ENCODE results near the gene CD99. TPM values are rescaled to one million over a fixed set of nuclear protein-coding genes. Genes with fewer than 3 reads are reported as not detected.

CD99 gene
- total RNA-seq, 1 experiment from 2014 or later: 1,443 TPM

DNA sequence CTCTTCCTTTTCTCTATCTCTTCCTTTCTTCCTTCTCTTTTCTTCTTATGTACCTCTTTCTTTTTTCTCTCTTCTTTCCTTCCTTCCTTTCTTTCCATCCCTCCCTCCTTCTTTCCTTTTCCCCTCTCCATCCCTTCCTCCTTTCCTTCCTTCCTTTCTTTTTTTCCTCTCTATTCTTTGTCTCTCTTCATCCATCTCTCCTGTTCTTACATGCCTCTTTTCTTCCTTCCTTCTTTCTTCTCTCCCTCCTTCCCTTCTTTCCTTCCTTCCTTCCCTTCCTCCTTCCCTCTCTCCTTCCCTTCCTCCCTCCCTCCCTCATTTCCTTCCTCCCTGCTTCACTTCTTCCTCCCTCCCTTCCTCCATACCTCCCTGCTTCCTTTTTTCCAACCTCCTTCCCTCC, 41.6 kb downstream of the CD99 start:
- ChIA-PET CTCF (no interaction called here), POLR2A (ENCODE audit: low non-redundant PET) (no interaction called here)
- DNase-seq (ENCODE audit: low spot score): no peak
- H3K9me3 ChIP-seq (ENCODE audit: low read depth, low read length, poor library complexity, severe bottlenecking): no peaks in the 10 kb centered on the region
- H3K36me3 ChIP-seq (ENCODE audit: insufficient read depth, low read length, poor library complexity, severe bottlenecking): peaks cover 96% of the 10 kb centered on the region
- BruUV-seq (replicated peaks): no TSS peak
- H3K27me3 ChIP-seq (replicated peaks; ENCODE audit: insufficient read depth, low read depth, low read length, poor library complexity): no peaks in the 10 kb centered on the region
- no peak overlapping the region for H3K4me3 ChIP-seq (ENCODE audit: low read depth, low read length, poor library complexity, severe bottlenecking)
- TF ChIP-seq, protein P1, sequence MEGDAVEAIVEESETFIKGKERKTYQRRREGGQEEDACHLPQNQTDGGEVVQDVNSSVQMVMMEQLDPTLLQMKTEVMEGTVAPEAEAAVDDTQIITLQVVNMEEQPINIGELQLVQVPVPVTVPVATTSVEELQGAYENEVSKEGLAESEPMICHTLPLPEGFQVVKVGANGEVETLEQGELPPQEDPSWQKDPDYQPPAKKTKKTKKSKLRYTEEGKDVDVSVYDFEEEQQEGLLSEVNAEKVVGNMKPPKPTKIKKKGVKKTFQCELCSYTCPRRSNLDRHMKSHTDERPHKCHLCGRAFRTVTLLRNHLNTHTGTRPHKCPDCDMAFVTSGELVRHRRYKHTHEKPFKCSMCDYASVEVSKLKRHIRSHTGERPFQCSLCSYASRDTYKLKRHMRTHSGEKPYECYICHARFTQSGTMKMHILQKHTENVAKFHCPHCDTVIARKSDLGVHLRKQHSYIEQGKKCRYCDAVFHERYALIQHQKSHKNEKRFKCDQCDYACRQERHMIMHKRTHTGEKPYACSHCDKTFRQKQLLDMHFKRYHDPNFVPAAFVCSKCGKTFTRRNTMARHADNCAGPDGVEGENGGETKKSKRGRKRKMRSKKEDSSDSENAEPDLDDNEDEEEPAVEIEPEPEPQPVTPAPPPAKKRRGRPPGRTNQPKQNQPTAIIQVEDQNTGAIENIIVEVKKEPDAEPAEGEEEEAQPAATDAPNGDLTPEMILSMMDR (conservative IDR thresholded peaks at IDR 0.05; ENCODE audit: low read depth, low read length): no peak
- TF ChIP-seq EZH2 (IDR thresholded peaks at IDR 0.05; ENCODE audit: borderline replicate concordance, low read depth, low read length, poor library complexity, severe bottlenecking): no peak
- peak overlapping the region; percentile 24 for H3K27ac ChIP-seq (ENCODE audit: low read depth, low read length, poor library complexity, severe bottlenecking)
- no peaks in the 10 kb centered on the region for H3K4me1 ChIP-seq (ENCODE audit: insufficient read depth, low read length, poor library complexity, severe bottlenecking)
- intact Hi-C loops (cut with micrococcal nuclease; ENCODE audit: unreplicated experiment): no loop called here

DNA sequence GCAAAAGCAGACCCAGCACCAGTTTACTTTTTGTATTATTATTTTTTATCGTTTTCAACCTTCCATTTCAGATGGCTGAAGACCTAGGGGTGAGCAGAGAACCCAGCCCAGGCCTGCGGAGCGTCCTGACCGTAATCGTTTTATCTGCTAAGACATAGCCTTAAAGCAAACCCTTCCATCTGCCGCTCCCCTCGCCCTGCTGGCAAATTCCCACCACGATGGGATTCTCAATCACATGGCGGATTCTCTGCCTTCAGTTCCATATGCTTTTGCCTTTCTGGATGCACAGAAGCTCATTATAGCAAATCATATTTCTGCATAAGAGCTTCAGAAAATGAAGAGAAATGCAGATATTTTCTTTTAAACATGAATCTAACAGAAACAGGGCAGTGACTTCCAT, 42.2 kb downstream of the CD99 start:
- intact Hi-C loops (cut with micrococcal nuclease; ENCODE audit: unreplicated experiment): no loop called here
- TF ChIP-seq, protein P1 (conservative IDR thresholded peaks at IDR 0.05; ENCODE audit: low read depth, low read length): no peak
- TF ChIP-seq EZH2 (IDR thresholded peaks at IDR 0.05; ENCODE audit: borderline replicate concordance, low read depth, low read length, poor library complexity, severe bottlenecking): no peak
- Histone ChIP-seq H3K27ac (ENCODE audit: low read depth, low read length, poor library complexity, severe bottlenecking) (peak overlapping the region; percentile 24), H3K27me3 (replicated peaks; ENCODE audit: insufficient read depth, low read depth, low read length, poor library complexity) (no peaks in the 10 kb centered on the region), H3K36me3 (ENCODE audit: insufficient read depth, low read length, poor library complexity, severe bottlenecking) (peaks cover 96% of the 10 kb centered on the region), H3K4me1 (ENCODE audit: insufficient read depth, low read length, poor library complexity, severe bottlenecking) (no peaks in the 10 kb centered on the region), H3K4me3 (ENCODE audit: low read depth, low read length, poor library complexity, severe bottlenecking) (no peak overlapping the region), H3K9me3 (ENCODE audit: low read depth, low read length, poor library complexity, severe bottlenecking) (no peaks in the 10 kb centered on the region)
- no TSS peak for BruUV-seq (replicated peaks)
- DNase-seq (ENCODE audit: low spot score): no peak
- ChIA-PET POLR2A (ENCODE audit: low non-redundant PET) (no interaction called here), CTCF (no interaction called here)

DNA sequence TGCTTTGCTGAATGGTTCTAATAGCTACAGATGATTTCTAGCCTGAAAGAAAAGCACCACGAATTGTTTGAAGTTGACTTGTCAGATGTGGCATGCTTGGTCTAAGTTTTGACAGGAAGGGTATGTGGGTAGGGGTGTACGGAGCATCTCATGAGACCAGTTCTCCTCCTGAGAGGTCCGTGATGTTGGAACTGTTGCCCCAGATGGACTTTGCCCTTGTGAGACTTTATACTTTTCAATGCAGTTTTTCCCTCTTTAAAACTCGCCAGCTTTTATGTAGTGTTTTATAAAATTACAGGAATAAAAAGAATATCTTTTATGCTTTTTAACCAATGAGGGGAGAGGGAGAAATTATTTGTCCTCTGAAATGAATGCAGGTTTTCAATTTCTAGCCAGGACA, 44.2 kb downstream of the CD99 start:
- ChIA-PET POLR2A (ENCODE audit: low non-redundant PET) (no interaction called here), CTCF (no interaction called here)
- no peaks in the 10 kb centered on the region for H3K9me3 ChIP-seq (ENCODE audit: low read depth, low read length, poor library complexity, severe bottlenecking)
- TF ChIP-seq EZH2 (IDR thresholded peaks at IDR 0.05; ENCODE audit: borderline replicate concordance, low read depth, low read length, poor library complexity, severe bottlenecking): no peak
- TF ChIP-seq, protein P1 (conservative IDR thresholded peaks at IDR 0.05; ENCODE audit: low read depth, low read length): no peak
- peak overlapping the region; percentile 59 for H3K27ac ChIP-seq (ENCODE audit: low read depth, low read length, poor library complexity, severe bottlenecking)
- no peak overlapping the region for H3K4me3 ChIP-seq (ENCODE audit: low read depth, low read length, poor library complexity, severe bottlenecking)
- peaks cover 91% of the 10 kb centered on the region for H3K36me3 ChIP-seq (ENCODE audit: insufficient read depth, low read length, poor library complexity, severe bottlenecking)
- intact Hi-C loops (cut with micrococcal nuclease; ENCODE audit: unreplicated experiment): no loop called here
- DNase-seq (ENCODE audit: low spot score): no peak
- BruUV-seq (replicated peaks): no TSS peak
- H3K27me3 ChIP-seq (replicated peaks; ENCODE audit: insufficient read depth, low read depth, low read length, poor library complexity): no peaks in the 10 kb centered on the region
- H3K4me1 ChIP-seq (ENCODE audit: insufficient read depth, low read length, poor library complexity, severe bottlenecking): no peaks in the 10 kb centered on the region
